ENCODE data around the gene FASTKD3. TPM values are rescaled to one million over a fixed set of nuclear protein-coding genes. Genes with fewer than 3 reads are reported as not detected.

Gene FASTKD3
- total RNA-seq, 1 experiment from 2014 or later = 20.6 TPM

DNA sequence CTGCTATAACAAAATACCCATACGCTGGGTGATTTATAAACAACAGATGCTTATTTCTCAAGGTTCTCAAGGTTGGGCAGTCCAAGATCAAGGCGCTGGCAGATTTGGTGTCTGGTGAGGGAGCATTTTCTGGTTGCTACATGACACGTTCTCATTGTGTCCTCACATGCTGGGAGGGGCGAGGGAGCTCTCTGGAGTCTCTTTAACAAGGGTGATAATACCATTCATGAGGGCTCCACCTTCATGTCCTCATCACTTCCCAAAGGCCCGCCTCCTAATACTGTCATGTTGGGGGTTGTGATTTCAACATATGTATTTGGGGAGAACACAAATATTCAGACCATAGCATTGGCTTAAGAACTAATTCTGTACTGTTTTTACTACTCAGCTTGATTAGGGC lies 22.5 kb downstream of the FASTKD3 start:
- DNase-seq = no peak
- Histone ChIP-seq H4K20me1 (ENCODE audit: insufficient read depth) (no peaks in the 10 kb centered on the region), H3K4me3 (no peak overlapping the region), H3K79me2 (ENCODE audit: low read depth) (no peaks in the 10 kb centered on the region), H3K27me3 (ENCODE audit: insufficient read depth, low read depth) (peaks cover 79% of the 10 kb centered on the region), H3F3A (ENCODE audit: insufficient read depth, low read depth) (no peaks in the 10 kb centered on the region), H3K36me3 (ENCODE audit: low read depth) (no peaks in the 10 kb centered on the region), H3K27ac (no peak overlapping the region), H3K4me1 (replicated peaks; ENCODE audit: insufficient read depth) (no peaks in the 10 kb centered on the region), H3K9me2 (ENCODE audit: insufficient read depth) (no peaks in the 10 kb centered on the region), H2AFZ (no peak overlapping the region), H3K9me3 (ENCODE audit: insufficient read depth, low read depth) (no peaks in the 10 kb centered on the region; the same call in 1 of the 2 replicates), H3K4me2 (no peak overlapping the region)
- intact Hi-C loops (cut with micrococcal nuclease; ENCODE audit: unreplicated experiment) = no loop called here
- BruUV-seq (replicated peaks) = no TSS peak
- ChIA-PET CTCF (no interaction called here), POLR2A (ENCODE audit: unreplicated experiment) (no interaction called here)
- TF ChIP-seq EZH2 (IDR thresholded peaks at IDR 0.05; ENCODE audit: low read depth) = no peak
- TF ChIP-seq, protein P1, sequence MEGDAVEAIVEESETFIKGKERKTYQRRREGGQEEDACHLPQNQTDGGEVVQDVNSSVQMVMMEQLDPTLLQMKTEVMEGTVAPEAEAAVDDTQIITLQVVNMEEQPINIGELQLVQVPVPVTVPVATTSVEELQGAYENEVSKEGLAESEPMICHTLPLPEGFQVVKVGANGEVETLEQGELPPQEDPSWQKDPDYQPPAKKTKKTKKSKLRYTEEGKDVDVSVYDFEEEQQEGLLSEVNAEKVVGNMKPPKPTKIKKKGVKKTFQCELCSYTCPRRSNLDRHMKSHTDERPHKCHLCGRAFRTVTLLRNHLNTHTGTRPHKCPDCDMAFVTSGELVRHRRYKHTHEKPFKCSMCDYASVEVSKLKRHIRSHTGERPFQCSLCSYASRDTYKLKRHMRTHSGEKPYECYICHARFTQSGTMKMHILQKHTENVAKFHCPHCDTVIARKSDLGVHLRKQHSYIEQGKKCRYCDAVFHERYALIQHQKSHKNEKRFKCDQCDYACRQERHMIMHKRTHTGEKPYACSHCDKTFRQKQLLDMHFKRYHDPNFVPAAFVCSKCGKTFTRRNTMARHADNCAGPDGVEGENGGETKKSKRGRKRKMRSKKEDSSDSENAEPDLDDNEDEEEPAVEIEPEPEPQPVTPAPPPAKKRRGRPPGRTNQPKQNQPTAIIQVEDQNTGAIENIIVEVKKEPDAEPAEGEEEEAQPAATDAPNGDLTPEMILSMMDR (conservative IDR thresholded peaks at IDR 0.05) = no peak

DNA sequence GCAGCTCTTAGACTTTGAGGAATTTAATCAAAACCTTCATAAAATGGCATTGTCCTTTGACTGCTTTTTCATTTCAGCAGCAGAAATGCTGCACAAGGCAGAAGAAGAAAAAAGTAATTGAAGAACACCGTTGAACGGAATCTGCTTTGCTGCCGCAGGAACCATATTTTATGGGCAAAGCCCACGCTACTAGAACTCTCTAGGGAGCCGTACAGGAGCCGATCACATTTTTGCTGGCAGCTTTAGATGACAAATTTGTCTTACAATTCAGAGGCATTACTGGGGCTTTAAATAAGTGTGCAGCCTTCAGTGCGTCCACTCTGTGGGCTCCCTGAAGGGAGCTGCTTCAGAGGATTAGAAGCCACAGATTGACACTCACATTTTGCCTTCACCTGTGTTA lies 23.3 kb downstream of the FASTKD3 start:
- Histone ChIP-seq H3K36me3 (ENCODE audit: low read depth) (no peaks in the 10 kb centered on the region), H3K9me2 (ENCODE audit: insufficient read depth) (no peaks in the 10 kb centered on the region), H4K20me1 (ENCODE audit: insufficient read depth) (no peaks in the 10 kb centered on the region), H2AFZ (no peak overlapping the region), H3K4me1 (replicated peaks; ENCODE audit: insufficient read depth) (no peaks in the 10 kb centered on the region), H3K4me3 (no peak overlapping the region), H3K79me2 (ENCODE audit: low read depth) (no peaks in the 10 kb centered on the region), H3K27ac (no peak overlapping the region), H3F3A (ENCODE audit: insufficient read depth, low read depth) (no peaks in the 10 kb centered on the region), H3K4me2 (no peak overlapping the region), H3K9me3 (ENCODE audit: insufficient read depth, low read depth) (no peaks in the 10 kb centered on the region; the same call in 1 of the 2 replicates), H3K27me3 (ENCODE audit: insufficient read depth, low read depth) (peaks cover 85% of the 10 kb centered on the region)
- POLR2A ChIA-PET (ENCODE audit: unreplicated experiment) = no interaction called here
- intact Hi-C loops (cut with micrococcal nuclease; ENCODE audit: unreplicated experiment) = no loop called here
- CTCF ChIA-PET = no interaction called here
- BruUV-seq (replicated peaks) = no TSS peak
- no peak for TF ChIP-seq EZH2 (IDR thresholded peaks at IDR 0.05; ENCODE audit: low read depth)
- DNase-seq = no peak

DNA sequence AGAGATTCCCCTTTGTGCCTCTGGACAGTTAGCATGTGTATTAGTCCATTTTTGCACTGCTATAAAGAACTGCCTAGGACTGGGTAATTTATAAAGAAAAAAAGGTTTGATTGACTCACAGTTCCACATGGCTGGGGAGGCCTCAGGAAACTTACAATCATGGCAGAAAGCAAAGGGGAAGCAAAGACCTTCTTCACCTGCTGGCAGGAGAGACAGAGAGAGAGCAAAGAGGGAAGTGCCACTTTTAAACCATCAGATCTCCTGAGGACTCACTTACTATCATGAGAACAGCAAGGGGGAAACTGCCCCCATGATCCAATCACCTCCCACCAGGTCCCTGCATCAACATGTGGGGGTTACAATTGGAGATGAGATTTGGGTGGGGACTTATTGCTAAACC lies 23.9 kb downstream of the FASTKD3 start:
- no peaks in the 10 kb centered on the region for H3K79me2 ChIP-seq (ENCODE audit: low read depth)
- no TSS peak for BruUV-seq (replicated peaks)
- H3K9me2 ChIP-seq (ENCODE audit: insufficient read depth) = no peaks in the 10 kb centered on the region
- CTCF ChIA-PET = no interaction called here
- intact Hi-C loops (cut with micrococcal nuclease; ENCODE audit: unreplicated experiment) = no loop called here
- H3K4me3 ChIP-seq = no peak overlapping the region
- no peaks in the 10 kb centered on the region for H3K36me3 ChIP-seq (ENCODE audit: low read depth)
- no peak overlapping the region for H3K4me2 ChIP-seq
- no peaks in the 10 kb centered on the region for H3K4me1 ChIP-seq (replicated peaks; ENCODE audit: insufficient read depth)
- H3K27me3 ChIP-seq (ENCODE audit: insufficient read depth, low read depth) = peaks cover 91% of the 10 kb centered on the region
- H3F3A ChIP-seq (ENCODE audit: insufficient read depth, low read depth) = no peaks in the 10 kb centered on the region
- no peak for DNase-seq
- POLR2A ChIA-PET (ENCODE audit: unreplicated experiment) = no interaction called here
- H3K9me3 ChIP-seq (ENCODE audit: insufficient read depth, low read depth) = no peaks in the 10 kb centered on the region; the same call in 1 of the 2 replicates
- H3K27ac ChIP-seq = no peak overlapping the region
- no peaks in the 10 kb centered on the region for H4K20me1 ChIP-seq (ENCODE audit: insufficient read depth)
- no peak overlapping the region for H2AFZ ChIP-seq
- TF ChIP-seq, protein P1 (conservative IDR thresholded peaks at IDR 0.05) = no peak
- TF ChIP-seq EZH2 (IDR thresholded peaks at IDR 0.05; ENCODE audit: low read depth) = no peak

DNA sequence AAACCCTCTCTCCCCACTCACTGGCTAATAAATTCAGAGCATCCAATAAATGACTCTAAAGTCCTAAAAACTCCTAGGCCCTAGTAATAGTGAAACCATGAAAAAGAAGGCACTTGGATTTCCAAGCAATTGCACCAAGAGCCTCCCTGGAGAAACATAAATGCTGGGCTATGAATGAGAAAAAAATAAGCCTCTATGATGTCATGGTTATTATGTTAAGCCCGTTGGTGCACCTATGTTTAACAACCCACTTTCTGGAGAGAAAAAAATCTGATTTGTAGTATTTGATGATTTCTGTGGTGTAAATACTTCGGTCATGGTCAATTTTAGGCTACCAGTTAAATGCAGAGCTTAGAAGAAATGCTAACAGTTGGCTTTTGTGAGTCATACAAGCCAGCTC lies 26.3 kb downstream of the FASTKD3 start:
- no peak overlapping the region for H3K4me3 ChIP-seq
- no peak overlapping the region for H3K27ac ChIP-seq
- CTCF ChIA-PET = interaction anchor here (0.5 kb wide), 1 partner anchor 13 kb away, joined by 5 read pairs; no protein-coding TSS in a partner anchor
- intact Hi-C loops (cut with micrococcal nuclease; ENCODE audit: unreplicated experiment) = no loop called here
- H3K9me3 ChIP-seq (ENCODE audit: insufficient read depth, low read depth) = no peaks in the 10 kb centered on the region
- H3F3A ChIP-seq (ENCODE audit: insufficient read depth, low read depth) = no peaks in the 10 kb centered on the region
- no peak for DNase-seq
- H4K20me1 ChIP-seq (ENCODE audit: insufficient read depth) = no peaks in the 10 kb centered on the region
- TF ChIP-seq, protein P1 (conservative IDR thresholded peaks at IDR 0.05) = no peak
- TF ChIP-seq EZH2 (IDR thresholded peaks at IDR 0.05; ENCODE audit: low read depth) = no peak
- no peak overlapping the region for H2AFZ ChIP-seq
- H3K9me2 ChIP-seq (ENCODE audit: insufficient read depth) = no peaks in the 10 kb centered on the region
- no TSS peak for BruUV-seq (replicated peaks)
- H3K79me2 ChIP-seq (ENCODE audit: low read depth) = no peaks in the 10 kb centered on the region
- H3K36me3 ChIP-seq (ENCODE audit: low read depth) = no peaks in the 10 kb centered on the region
- peaks cover 97% of the 10 kb centered on the region for H3K27me3 ChIP-seq (ENCODE audit: insufficient read depth, low read depth)
- no peaks in the 10 kb centered on the region for H3K4me1 ChIP-seq (replicated peaks; ENCODE audit: insufficient read depth)
- H3K4me2 ChIP-seq = no peak overlapping the region
- POLR2A ChIA-PET (ENCODE audit: unreplicated experiment) = no interaction called here

Measured in PC-9 (cell line).